Activated CD4-positive, alpha-beta T cell treated with anti-CD3 and anti-CD28 coated beads, Interleukin-2, amount 10 ng/mL, durations not matched to agents 7 days and 5 days (primary cell): ENCODE results near the gene HSPA6. TPM values are rescaled to one million over a fixed set of nuclear protein-coding genes. Genes with fewer than 3 reads are reported as not detected.
"Not testable (repeated sequence)": the region's sequence is repeated elsewhere in the genome, so short reads cannot be mapped to it uniquely, and the experiment has no call there.

Experiments
- CTCF ChIA-PET: fragments of 350-600 bp; sonication (Branson Sonifier 250); formaldehyde crosslinking; loops from one replicate; lab custom pipeline; 2021; ENCODE audit warnings: antibody characterized with exemption; lab: Charles Lee
- POLR2A ChIA-PET: fragments of 350-600 bp; sonication (Branson Sonifier 250); formaldehyde crosslinking; loops from one replicate; lab custom pipeline; 2021; ENCODE audit warnings: antibody characterized with exemption; lab: Charles Lee
- DNase-seq: peaks from one replicate; pipeline ENCODE4 v3.0.0-alpha.2; 2020
- H3K27ac Mint-ChIP-seq: one replicate; pipeline ENCODE4 v1.8.0; 2021; ENCODE audit warnings: mild to moderate bottlenecking, moderate library complexity, mixed read lengths
- H3K27me3 Mint-ChIP-seq: one replicate; pipeline ENCODE4 v1.8.0; 2021; ENCODE audit warnings: mixed read lengths
- H3K36me3 Mint-ChIP-seq: one replicate; pipeline ENCODE4 v1.8.0; 2021; ENCODE audit warnings: low read depth, mixed read lengths
- H3K4me1 Mint-ChIP-seq: one replicate; pipeline ENCODE4 v1.8.0; 2021; ENCODE audit warnings: mixed read lengths
- H3K4me3 Mint-ChIP-seq: one replicate; pipeline ENCODE4 v1.8.0; 2021; ENCODE audit warnings: mild to moderate bottlenecking, moderate library complexity, mixed read lengths
- H3K9me3 Mint-ChIP-seq: one replicate; pipeline ENCODE4 v1.8.0; 2021; ENCODE audit warnings: mixed read lengths
- total RNA-seq, 2 experiments: library from RNA; stranded (reverse); gene quantifications; one replicate each; pipeline ENCODE4 v1.2.3, GENCODE V29; 2021

Gene HSPA6
- total RNA-seq, 2 experiments from 2014 or later, result 0.07 TPM; not detected in 1

GRCh38 chr1:161547995-161548741 is 23.8 kb downstream of the HSPA6 start:
- POLR2A ChIA-PET, H3K27ac Mint-ChIP-seq, H3K4me1 Mint-ChIP-seq, CTCF ChIA-PET, H3K27me3 Mint-ChIP-seq, H3K36me3 Mint-ChIP-seq, H3K9me3 Mint-ChIP-seq, H3K4me3 Mint-ChIP-seq, DNase-seq: not testable (repeated sequence)

DNA sequence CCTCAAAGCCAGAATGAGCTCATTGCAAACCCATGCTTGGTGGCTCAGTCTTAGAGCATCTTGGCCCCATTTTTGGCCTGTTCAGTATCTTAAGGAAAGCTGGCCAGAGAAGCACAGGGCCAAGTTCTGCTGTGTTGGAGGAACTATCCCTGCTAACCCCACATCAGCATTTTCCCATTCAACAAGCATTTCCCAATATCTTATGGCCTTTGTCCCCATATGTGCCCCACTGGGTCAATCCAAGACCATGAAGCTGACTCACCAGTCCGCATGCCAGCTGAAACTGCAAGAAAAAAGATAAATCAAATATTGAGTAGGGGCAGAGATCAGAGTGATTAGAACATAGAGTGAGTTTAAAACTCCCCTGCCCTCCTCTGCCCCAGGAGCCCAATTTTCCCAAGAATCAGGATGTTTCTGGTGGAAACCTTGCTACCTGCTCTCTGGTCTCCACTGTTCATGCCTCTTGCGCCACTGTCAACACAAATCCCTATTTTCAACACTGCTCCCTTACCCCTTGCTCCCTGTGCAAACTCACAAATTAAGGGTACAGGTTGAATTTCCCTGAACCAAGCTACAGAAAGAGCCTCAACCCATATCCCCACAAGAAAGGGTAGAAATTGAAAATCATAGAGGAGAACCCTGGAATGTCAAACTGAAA is 24.5 kb downstream of the HSPA6 start:
- POLR2A ChIA-PET, DNase-seq, H3K27me3 Mint-ChIP-seq, H3K36me3 Mint-ChIP-seq, H3K9me3 Mint-ChIP-seq, CTCF ChIA-PET, H3K4me1 Mint-ChIP-seq, H3K4me3 Mint-ChIP-seq, H3K27ac Mint-ChIP-seq: not testable (repeated sequence)

- Mint-ChIP-seq H3K4me3 (no peak within 1 kb of the TSS), H3K9me3 (peaks cover 8% of the 10 kb centered on the region), H3K27me3 (peaks cover 1% of the 10 kb centered on the region), H3K4me1 (peaks cover 11% of the 10 kb centered on the region), H3K27ac (no peak within 1 kb of the TSS), H3K36me3 (peaks cover 4% of the 10 kb centered on the region)
- no peak for DNase-seq
- ChIA-PET CTCF (no interaction called here), POLR2A (no interaction called here)
Measured at GRCh38 chr1:161549652-161550051, 25.3 kb downstream of the HSPA6 start, which contains the start of gene FCGR3A. FCGR3A (minus strand) TSS chr1:161549818; CDS start chr1:161549736, 82 bp downstream.

- H3K27ac Mint-ChIP-seq, DNase-seq, H3K36me3 Mint-ChIP-seq, H3K27me3 Mint-ChIP-seq, POLR2A ChIA-PET, CTCF ChIA-PET, H3K4me3 Mint-ChIP-seq: not testable (repeated sequence)
- H3K4me1 Mint-ChIP-seq, result peaks cover 14% of the 10 kb centered on the region
- H3K9me3 Mint-ChIP-seq, result peaks cover 11% of the 10 kb centered on the region
Measured at GRCh38 chr1:161550942-161551341, 26.6 kb downstream of the HSPA6 start.

DNA sequence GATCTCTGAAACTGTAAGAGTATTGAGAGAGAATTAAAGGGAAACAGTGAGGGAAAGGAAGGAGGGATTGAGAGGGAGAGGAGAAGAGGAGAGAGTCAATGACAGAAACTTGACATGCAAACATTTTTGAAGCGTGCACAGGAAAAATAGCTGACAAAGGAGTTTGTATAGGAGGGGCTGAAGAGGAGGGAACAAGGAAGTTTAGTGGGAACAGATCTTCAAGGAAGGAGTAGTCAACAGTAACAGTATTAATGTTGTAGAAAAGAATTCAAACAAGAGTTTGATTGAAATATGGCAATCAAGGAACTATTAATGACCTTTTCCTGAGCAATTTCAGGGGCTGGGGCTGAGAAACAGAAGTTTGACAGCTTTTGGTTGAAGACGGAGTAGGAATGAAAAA is 29.3 kb downstream of the HSPA6 start:
- DNase-seq, H3K36me3 Mint-ChIP-seq, H3K27me3 Mint-ChIP-seq, H3K27ac Mint-ChIP-seq, H3K4me3 Mint-ChIP-seq, POLR2A ChIA-PET, CTCF ChIA-PET: not testable (repeated sequence)
- H3K4me1 Mint-ChIP-seq, result peaks cover 16% of the 10 kb centered on the region
- peaks cover 11% of the 10 kb centered on the region for H3K9me3 Mint-ChIP-seq

DNA sequence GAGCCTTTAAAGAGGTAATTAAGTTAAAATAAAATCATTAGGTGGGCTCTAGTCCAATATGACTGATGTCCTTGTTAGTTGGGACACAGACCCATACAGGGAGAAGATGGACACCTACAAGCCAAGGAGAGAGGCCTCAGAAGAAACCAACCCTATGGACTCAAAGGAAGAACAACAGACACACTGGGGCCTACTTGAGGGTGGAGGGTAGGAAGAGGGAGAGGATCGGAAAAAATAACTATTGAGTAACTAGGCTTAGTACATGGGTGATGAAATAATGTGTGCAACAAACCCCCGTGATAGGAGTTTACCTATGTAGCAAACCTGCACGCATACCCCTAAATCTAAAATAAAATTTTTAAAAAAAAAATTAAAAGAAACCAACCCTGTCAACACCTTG is 30.0 kb downstream of the HSPA6 start:
- POLR2A ChIA-PET, H3K27me3 Mint-ChIP-seq, H3K4me3 Mint-ChIP-seq, H3K27ac Mint-ChIP-seq, H3K36me3 Mint-ChIP-seq, CTCF ChIA-PET, DNase-seq: not testable (repeated sequence)
- Mint-ChIP-seq H3K4me1 (peaks cover 16% of the 10 kb centered on the region), H3K9me3 (peaks cover 11% of the 10 kb centered on the region)

DNA sequence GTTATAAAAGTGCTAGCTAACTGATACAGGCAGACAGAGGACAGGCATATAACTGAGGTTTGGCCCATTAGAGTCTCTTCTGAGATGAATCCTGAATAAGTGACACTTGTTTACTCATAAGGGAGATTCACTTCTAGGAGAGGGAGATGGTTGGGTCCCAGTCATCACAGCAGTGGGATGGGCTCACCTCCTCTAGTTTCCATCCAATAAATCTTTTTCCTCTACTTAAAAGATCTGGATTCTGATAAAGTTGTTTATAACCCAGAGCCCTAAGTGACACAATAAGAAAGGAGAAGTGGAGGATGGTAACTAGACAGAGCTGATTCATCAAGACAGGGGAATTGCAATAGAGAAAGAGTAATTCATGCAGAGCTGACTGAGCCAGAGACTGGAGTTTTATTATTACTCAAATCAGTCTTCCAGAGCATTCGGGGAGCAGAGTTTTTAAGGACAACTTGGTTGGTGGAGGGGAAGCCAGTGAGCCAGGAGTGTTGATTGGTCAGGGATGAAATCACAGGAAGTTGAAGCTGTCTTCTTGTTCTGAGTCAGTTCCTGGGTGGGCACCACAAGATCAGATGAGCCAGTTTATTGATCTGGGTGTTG is 30.6 kb downstream of the HSPA6 start:
- Mint-ChIP-seq H3K4me1 (peaks cover 16% of the 10 kb centered on the region), H3K27ac (peak overlapping the region; percentile 80), H3K9me3 (peaks cover 11% of the 10 kb centered on the region)
- CTCF ChIA-PET, DNase-seq, POLR2A ChIA-PET, H3K4me3 Mint-ChIP-seq, H3K27me3 Mint-ChIP-seq, H3K36me3 Mint-ChIP-seq: not testable (repeated sequence)

DNA sequence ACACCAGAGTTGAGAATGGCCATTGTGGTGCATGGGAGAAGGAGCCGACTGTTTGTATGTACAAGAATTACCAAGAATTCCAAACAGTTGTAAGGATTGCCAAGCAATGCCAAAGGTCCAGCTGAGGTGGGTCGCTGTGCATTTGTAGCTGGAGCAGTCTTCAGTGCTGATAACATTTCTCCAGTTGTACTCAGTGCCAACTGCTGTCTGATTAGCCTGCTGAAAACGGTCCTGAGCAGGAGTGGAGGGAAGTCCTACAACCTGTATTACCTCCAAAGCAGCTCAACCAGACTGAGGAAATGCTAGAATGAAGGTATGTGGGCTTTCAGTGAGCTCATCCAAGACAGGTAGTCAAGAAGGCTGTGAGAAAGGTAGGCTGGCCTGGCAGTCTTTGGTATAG is 31.8 kb downstream of the HSPA6 start:
- POLR2A ChIA-PET, H3K9me3 Mint-ChIP-seq, DNase-seq, H3K4me3 Mint-ChIP-seq, H3K27me3 Mint-ChIP-seq, H3K36me3 Mint-ChIP-seq, CTCF ChIA-PET: not testable (repeated sequence)
- Mint-ChIP-seq H3K4me1 (peaks cover 20% of the 10 kb centered on the region), H3K27ac (peak overlapping the region; percentile 44)

- DNase-seq, CTCF ChIA-PET, POLR2A ChIA-PET, H3K27ac Mint-ChIP-seq, H3K27me3 Mint-ChIP-seq, H3K9me3 Mint-ChIP-seq, H3K36me3 Mint-ChIP-seq, H3K4me3 Mint-ChIP-seq: not testable (repeated sequence)
- peaks cover 23% of the 10 kb centered on the region for H3K4me1 Mint-ChIP-seq
Measured at GRCh38 chr1:161556990-161557389, 32.6 kb downstream of the HSPA6 start.

GRCh38 chr1:161557506-161558450 is 33.4 kb downstream of the HSPA6 start:
- DNase-seq, H3K4me3 Mint-ChIP-seq, H3K9me3 Mint-ChIP-seq, H3K27ac Mint-ChIP-seq, POLR2A ChIA-PET, H3K27me3 Mint-ChIP-seq, H3K36me3 Mint-ChIP-seq, CTCF ChIA-PET: not testable (repeated sequence)
- peaks cover 24% of the 10 kb centered on the region for H3K4me1 Mint-ChIP-seq

DNA sequence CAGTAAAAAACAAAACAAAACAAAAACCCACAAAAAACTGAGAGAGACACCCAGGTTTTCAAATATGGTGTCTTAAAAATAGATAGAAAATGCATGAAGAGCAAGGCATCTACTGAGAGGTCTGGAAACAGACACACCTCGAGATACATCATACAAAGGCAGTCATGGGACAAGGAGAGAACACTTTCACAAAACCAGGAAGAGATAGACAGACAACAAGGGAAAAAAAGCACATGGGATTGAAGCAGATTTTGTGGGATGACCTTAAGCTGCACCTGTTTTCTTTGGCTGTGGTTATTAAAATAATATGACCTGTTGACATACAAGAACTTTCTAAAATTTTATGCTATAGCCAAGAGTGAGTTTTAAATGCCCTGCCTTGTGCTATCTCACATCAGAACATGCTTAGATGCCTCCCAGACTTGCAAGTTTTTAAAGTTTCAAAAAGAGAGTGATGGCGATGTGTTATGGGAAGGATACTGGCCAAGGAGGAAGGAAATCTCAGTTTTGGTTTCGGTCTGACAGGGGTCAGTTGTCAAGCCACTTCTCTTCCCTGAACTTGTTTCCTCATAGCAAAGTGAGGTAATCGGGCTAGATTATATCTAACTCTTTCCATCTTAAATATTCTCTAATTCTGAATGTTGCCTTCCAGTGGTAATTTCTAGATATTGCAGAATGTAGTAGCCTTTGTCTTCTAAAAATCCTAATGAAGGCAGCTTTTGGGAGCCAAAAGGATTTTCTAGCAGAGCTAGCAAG is 36.8 kb downstream of the HSPA6 start:
- POLR2A ChIA-PET, H3K4me3 Mint-ChIP-seq, CTCF ChIA-PET, H3K9me3 Mint-ChIP-seq, H3K36me3 Mint-ChIP-seq, DNase-seq: not testable (repeated sequence)
- Mint-ChIP-seq H3K27me3 (peaks cover 20% of the 10 kb centered on the region), H3K27ac (peak overlapping the region; percentile 31), H3K4me1 (peaks cover 11% of the 10 kb centered on the region)

- POLR2A ChIA-PET, H3K9me3 Mint-ChIP-seq, CTCF ChIA-PET, H3K36me3 Mint-ChIP-seq, H3K27ac Mint-ChIP-seq, H3K4me3 Mint-ChIP-seq, DNase-seq: not testable (repeated sequence)
- peaks cover 12% of the 10 kb centered on the region for H3K4me1 Mint-ChIP-seq
- H3K27me3 Mint-ChIP-seq, result peaks cover 24% of the 10 kb centered on the region
Measured at GRCh38 chr1:161562441-161562840, 38.1 kb downstream of the HSPA6 start.
